Transverse colon (tissue), 4 donors: ENCODE results near the gene SYNE1. TPM values are rescaled to one million over a fixed set of nuclear protein-coding genes. Genes with fewer than 3 reads are reported as not detected.

Experiments used
- DNase-seq: peaks from one replicate; pipeline ENCODE4 v3.0.0-alpha.2; 2019
- H3K27ac ChIP-seq, 4 donors: fragments of 200-600 bp; sonication (generic); 2 replicates each; pipeline ENCODE4 v1.5.1; 2016 to 2018; ENCODE audit warnings: inconsistent platforms in 4 of 4
- H3K27me3 ChIP-seq: fragments of 200-600 bp; sonication (generic); 2 replicates; pipeline ENCODE4 v1.5.1; 2017; ENCODE audit warnings: inconsistent platforms
- H3K36me3 ChIP-seq, 4 donors: fragments of 200-600 bp; sonication (generic); 2 replicates each; pipeline ENCODE4 v1.5.1; 2017 to 2019; ENCODE audit warnings: inconsistent platforms in 4 of 4
- H3K4me1 ChIP-seq, 4 donors: fragments of 200-600 bp; sonication (generic); 2 replicates each; pipeline ENCODE4 v1.5.1; 2017 to 2020; ENCODE audit warnings: inconsistent platforms in 4 of 4
- H3K4me3 ChIP-seq, 4 donors: fragments of 200-600 bp; sonication (generic); 1 replicate in 1 of 4; 2 replicates in 3 of 4; pipeline versions ENCODE4 v1.5.1 to v1.6.1; 2017 to 2019; ENCODE audit warnings: inconsistent platforms in 4 of 4
- H3K9me3 ChIP-seq, 2 donors: fragments of 200-600 bp; sonication (generic); 2 replicates each; pipeline ENCODE4 v1.5.1; 2017 to 2019; ENCODE audit warnings: inconsistent platforms in 2 of 2
- CTCF ChIP-seq, 5 experiments: fragments of 200-600 bp in 3 of 5; fragments of 450-650 bp in 2 of 5; sonication (generic) in 3 of 5; IDR thresholded peaks; 1 replicate in 2 of 5; 2 replicates in 3 of 5; pipeline ENCODE4 v1.5.1; 2016 to 2017; ENCODE audit warnings: antibody characterized with exemption in 5 of 5, inconsistent platforms in 3 of 5, mild to moderate bottlenecking in 2 of 5, moderate library complexity in 1 of 5
- EP300 ChIP-seq: sonication (generic); formaldehyde crosslinking; IDR thresholded peaks from one replicate; pipeline ENCODE4 v1.6.1; 2017; ENCODE audit warnings: antibody characterized with exemption, low read depth
- POLR2A ChIP-seq: fragments of 450-650 bp; IDR thresholded peaks from one replicate; pipeline ENCODE4 v1.6.1; 2016; ENCODE audit warnings: antibody characterized with exemption, mild to moderate bottlenecking, moderate library complexity
- POLR2AphosphoS5 ChIP-seq, 3 donors: sonication (generic); formaldehyde crosslinking; IDR thresholded peaks; one replicate each; pipeline ENCODE4 v1.6.1; 2016; ENCODE audit warnings: antibody characterized with exemption in 3 of 3
- WGBS, 2 donors: methylation state at CpG; one replicate each; pipeline ENCODE4 v1.1.5; 2018; ENCODE audit warnings: low coverage in 1 of 2; 5-methylcytosine and 5-hydroxymethylcytosine counted together
- in situ Hi-C, 4 donors: fragments of 200-750 bp; cut with MboI; loops; one replicate each; pipeline versions ENCODE4 v1.15.0 to v1.15.1; 2017; ENCODE audit warnings: low sequenced_read_pairs in 3 of 4, low pct_ligation_motif_present in 1 of 4, low pct_unique_long_range_greater_than_20kb in 1 of 4
- intact Hi-C: fragments of 100-400 bp; cut with DNase I; formaldehyde crosslinking; loops from one replicate; pipeline ENCODE4 v1.15.1; 2023; ENCODE audit warnings: low total_unique reads
- total RNA-seq, 4 donors: library from RNA; depleted of rRNA; stranded (reverse); fragments of >200 nt; gene quantifications; one replicate each; pipeline ENCODE4 v1.1.0, GENCODE V29; 2016

SYNE1 gene
- total RNA-seq, 4 donors from 2014 or later = 31.4 to 87.2 (median 59.7) TPM

DNA sequence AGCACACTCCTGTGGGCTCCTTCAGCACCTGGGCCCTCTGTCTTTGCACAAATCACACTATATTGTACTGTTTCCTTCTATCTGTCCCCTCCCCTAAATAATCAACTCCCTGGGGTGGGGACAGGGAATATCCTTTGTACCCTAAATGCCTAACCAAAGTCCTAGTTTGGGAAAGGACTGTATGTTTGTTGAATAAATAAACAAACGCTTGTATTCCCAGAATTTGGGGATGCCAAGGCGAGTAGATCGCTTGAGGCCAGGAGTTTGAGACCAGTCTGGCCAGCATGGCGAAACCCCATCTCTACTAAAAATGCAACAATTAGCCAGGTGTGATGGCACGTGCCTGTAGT, 322.7 kb downstream of the SYNE1 start:
- intact Hi-C loops = no loop called here
- no peak overlapping the region for H3K27ac ChIP-seq
- no peaks in the 10 kb centered on the region for H3K9me3 ChIP-seq
- no peak for DNase-seq
- WGBS, 2 donors = 90% methylated on average over 5 of the region's 5 CpGs; no CpG with 5 or more reads in 1 of the 2 donors
- in situ Hi-C loops = no loop called here
- H3K27me3 ChIP-seq = no peaks in the 10 kb centered on the region
- H3K4me3 ChIP-seq = no peak overlapping the region
- TF ChIP-seq EP300 (no peak), CTCF (IDR thresholded peaks at IDR 0.05) (no peak), POLR2A (no peak), POLR2AphosphoS5 (IDR thresholded peaks at IDR 0.05) (no peak)
- no peaks in the 10 kb centered on the region for H3K36me3 ChIP-seq
- H3K4me1 ChIP-seq = no peaks in the 10 kb centered on the region

GRCh38 chr6:152313542-152314482, 323.4 kb downstream of the SYNE1 start:
- H3K4me3 ChIP-seq = no peak overlapping the region
- no peaks in the 10 kb centered on the region for H3K27me3 ChIP-seq
- in situ Hi-C loops (no loop called here), intact Hi-C loops (no loop called here)
- no peak overlapping the region for H3K27ac ChIP-seq
- H3K9me3 ChIP-seq = no peaks in the 10 kb centered on the region
- no peaks in the 10 kb centered on the region for H3K4me1 ChIP-seq
- 77 to 81% methylated on average over 9 to 10 of the region's 10 CpGs for WGBS, 2 donors
- DNase-seq = no peak
- H3K36me3 ChIP-seq = no peaks in the 10 kb centered on the region
- TF ChIP-seq POLR2A = no peak

DNA sequence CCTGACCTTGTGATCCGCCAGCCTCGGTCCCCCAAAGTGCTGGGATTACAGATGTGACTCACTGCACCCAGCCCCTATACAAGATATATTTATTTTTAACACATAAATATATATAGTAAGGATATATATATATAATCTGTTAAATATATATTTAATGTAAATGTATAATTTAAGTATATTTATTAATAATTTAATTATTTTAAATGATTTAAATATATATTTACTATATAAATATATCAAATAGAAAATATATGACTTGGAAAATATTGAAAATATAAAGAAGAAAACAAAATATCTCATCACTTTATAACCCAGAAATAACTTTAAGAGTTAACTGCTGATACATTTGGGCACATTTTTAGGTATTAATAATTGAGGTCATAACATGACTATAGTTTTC, 324.7 kb downstream of the SYNE1 start:
- in situ Hi-C loops = no loop called here
- Histone ChIP-seq H3K4me3 (no peak overlapping the region), H3K4me1 (no peaks in the 10 kb centered on the region), H3K27me3 (no peaks in the 10 kb centered on the region), H3K27ac (no peak overlapping the region), H3K36me3 (no peaks in the 10 kb centered on the region), H3K9me3 (no peaks in the 10 kb centered on the region)
- intact Hi-C loops = no loop called here
- DNase-seq = no peak
- WGBS, 2 donors = 100% methylated on average over 2 of the region's 2 CpGs
- no peak for TF ChIP-seq EP300
- TF ChIP-seq POLR2AphosphoS5 (IDR thresholded peaks at IDR 0.05) = no peak
- no peak for TF ChIP-seq CTCF (IDR thresholded peaks at IDR 0.05)
- TF ChIP-seq POLR2A = no peak

DNA sequence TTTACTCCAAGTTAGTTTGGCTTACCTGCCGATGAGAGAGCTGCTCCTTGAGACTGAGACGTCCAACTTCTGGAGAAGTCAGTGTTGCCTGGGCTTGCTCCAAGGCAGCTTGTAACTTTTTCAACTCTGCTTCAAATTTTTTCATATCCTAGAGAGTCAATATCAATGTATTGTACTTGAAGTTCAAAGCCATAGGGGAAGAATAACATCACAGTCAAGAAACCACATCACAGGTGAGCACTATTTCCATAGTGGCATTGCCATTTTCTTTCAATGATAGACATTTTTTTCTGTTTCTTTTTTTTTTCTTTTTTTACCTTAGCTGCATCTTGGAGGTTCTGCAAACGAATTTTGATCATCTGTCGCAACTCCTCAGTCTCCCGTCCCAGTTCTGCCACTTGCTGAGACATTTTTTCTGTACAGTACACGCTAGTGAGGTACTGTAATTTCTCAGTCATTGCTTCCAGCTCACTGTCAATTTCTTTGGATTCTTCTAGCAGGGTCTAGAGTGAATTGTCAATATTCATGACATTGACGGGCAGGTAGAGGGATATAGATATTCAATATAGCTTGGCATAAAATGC, 326.7 kb downstream of the SYNE1 start:
- H3K4me3 ChIP-seq = no peak overlapping the region
- DNase-seq = no peak
- no peak for TF ChIP-seq POLR2A
- no peak for TF ChIP-seq EP300
- no peak for TF ChIP-seq POLR2AphosphoS5 (IDR thresholded peaks at IDR 0.05)
- TF ChIP-seq CTCF (IDR thresholded peaks at IDR 0.05) = no peak
- no peaks in the 10 kb centered on the region for H3K4me1 ChIP-seq
- in situ Hi-C loops (no loop called here), intact Hi-C loops (no loop called here)
- 70 to 83% methylated on average over 7 of the region's 7 CpGs for WGBS, 2 donors
- H3K9me3 ChIP-seq = no peaks in the 10 kb centered on the region
- H3K27me3 ChIP-seq = no peaks in the 10 kb centered on the region
- H3K36me3 ChIP-seq = no peaks in the 10 kb centered on the region
- H3K27ac ChIP-seq = no peak overlapping the region
